Liver (tissue), 2 donors: ENCODE measurements around the gene UBE3C.

ENCODE experiments used
- CTCF ChIP-seq: fragments of 150-350 bp; IDR thresholded peaks from 2 replicates; pipeline ENCODE4 v1.5.1; 2017; ENCODE audit warnings: improper control_type of control experiment, low read depth, low read length; ENCODE audit not compliant: missing input control
- MAX ChIP-seq: IDR thresholded peaks from 2 replicates; pipeline ENCODE4 v1.6.1; 2016; ENCODE audit warnings: antibody characterized with exemption
- donor health status: healthy.

- no peak for TF ChIP-seq CTCF
- TF ChIP-seq MAX = no peak
These were observed 127.5 kb downstream of the UBE3C start for GRCh38 chr7:157266272-157266671.
